ENCODE results near the gene PALLD.

DNA sequence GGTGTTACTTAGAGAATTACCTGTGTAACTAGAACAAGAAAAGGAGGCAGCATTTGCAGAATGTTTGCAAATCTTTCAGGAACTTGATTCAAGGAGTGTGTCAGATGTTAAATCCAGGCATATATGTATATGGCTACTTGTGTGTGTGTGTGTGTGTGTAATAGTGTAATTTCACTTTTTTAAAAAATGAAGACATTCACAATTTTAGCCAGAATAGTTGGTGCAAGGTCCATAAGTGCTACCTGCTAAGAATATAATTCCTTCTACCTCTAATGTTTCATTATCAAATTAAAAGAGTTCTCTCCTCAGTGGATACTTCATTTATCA, 158.0 kb downstream of the PALLD start:
- TF ChIP-seq, protein P1, sequence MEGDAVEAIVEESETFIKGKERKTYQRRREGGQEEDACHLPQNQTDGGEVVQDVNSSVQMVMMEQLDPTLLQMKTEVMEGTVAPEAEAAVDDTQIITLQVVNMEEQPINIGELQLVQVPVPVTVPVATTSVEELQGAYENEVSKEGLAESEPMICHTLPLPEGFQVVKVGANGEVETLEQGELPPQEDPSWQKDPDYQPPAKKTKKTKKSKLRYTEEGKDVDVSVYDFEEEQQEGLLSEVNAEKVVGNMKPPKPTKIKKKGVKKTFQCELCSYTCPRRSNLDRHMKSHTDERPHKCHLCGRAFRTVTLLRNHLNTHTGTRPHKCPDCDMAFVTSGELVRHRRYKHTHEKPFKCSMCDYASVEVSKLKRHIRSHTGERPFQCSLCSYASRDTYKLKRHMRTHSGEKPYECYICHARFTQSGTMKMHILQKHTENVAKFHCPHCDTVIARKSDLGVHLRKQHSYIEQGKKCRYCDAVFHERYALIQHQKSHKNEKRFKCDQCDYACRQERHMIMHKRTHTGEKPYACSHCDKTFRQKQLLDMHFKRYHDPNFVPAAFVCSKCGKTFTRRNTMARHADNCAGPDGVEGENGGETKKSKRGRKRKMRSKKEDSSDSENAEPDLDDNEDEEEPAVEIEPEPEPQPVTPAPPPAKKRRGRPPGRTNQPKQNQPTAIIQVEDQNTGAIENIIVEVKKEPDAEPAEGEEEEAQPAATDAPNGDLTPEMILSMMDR (IDR thresholded peaks at IDR 0.05; ENCODE audit: borderline replicate concordance, extremely low read depth, low read length, poor library complexity, severe bottlenecking): no peak
- TF ChIP-seq EZH2 (IDR thresholded peaks at IDR 0.05; ENCODE audit: borderline replicate concordance, low read depth, low read length, severe bottlenecking): no peak
